SU-DHL-6 (cell line): ENCODE measurements around the gene NOS1.

Experiments used
- H2AFZ ChIP-seq: fragments of 200-600 bp; sonication (generic); 2 replicates; pipeline ENCODE4 v1.6.1; 2014; ENCODE audit warnings: low read depth, mild to moderate bottlenecking, moderate library complexity, mixed read lengths, antibody characterized with exemption, low read length; ENCODE audit not compliant: severe bottlenecking
- H3F3A ChIP-seq: fragments of 200-600 bp; shearing (Covaris generic); 2 replicates; pipeline ENCODE4 v1.6.0; 2016; ENCODE audit warnings: antibody characterized with exemption, mild to moderate bottlenecking; ENCODE audit not compliant: insufficient read depth
- H3K27ac ChIP-seq: fragments of 200-600 bp; sonication (generic); 2 replicates; pipeline ENCODE4 v1.5.1; 2016; ENCODE audit warnings: low read depth, mild to moderate bottlenecking, low read length, moderate library complexity, mixed read lengths
- H3K27me3 ChIP-seq: fragments of 200-600 bp; sonication (generic), shearing (Covaris generic); 2 replicates; pipeline ENCODE4 v1.6.0; 2014; ENCODE audit warnings: mild to moderate bottlenecking, low read length
- H3K36me3 ChIP-seq: fragments of 200-600 bp; sonication (generic); 2 replicates; pipeline ENCODE4 v1.6.1; 2014; ENCODE audit warnings: mild to moderate bottlenecking, low read length, mixed read lengths
- H3K4me2 ChIP-seq: fragments of 300-600, 200-600 bp; shearing (Covaris generic), sonication (generic); 2 replicates; pipeline ENCODE4 v1.6.0; 2014; ENCODE audit warnings: low read length, low read depth, mild to moderate bottlenecking; ENCODE audit not compliant: poor library complexity, severe bottlenecking
- H3K4me3 ChIP-seq: fragments of 200-600 bp; sonication (generic); 2 replicates; pipeline ENCODE4 v1.5.1; 2014; ENCODE audit warnings: antibody characterized with exemption, low read length, mild to moderate bottlenecking, mixed read lengths; ENCODE audit not compliant: insufficient read depth, poor library complexity, severe bottlenecking
- H3K79me2 ChIP-seq: fragments of 200-600 bp; sonication (generic); 2 replicates; pipeline ENCODE4 v1.6.1; 2014; ENCODE audit warnings: mild to moderate bottlenecking, low read length, moderate library complexity; ENCODE audit not compliant: insufficient read depth
- H3K9ac ChIP-seq: fragments of 200-600 bp; sonication (generic); 2 replicates; pipeline ENCODE4 v1.7.0; 2014; ENCODE audit warnings: mild to moderate bottlenecking, low read length
- H3K9me2 ChIP-seq: fragments of 200-600 bp; sonication (generic); replicated peaks from 2 replicates; pipeline ENCODE4 v1.6.1; 2014; ENCODE audit warnings: low read length; ENCODE audit not compliant: insufficient read depth
- H3K9me3 ChIP-seq: fragments of 200-600 bp; sonication (generic); 2 replicates; pipeline ENCODE4 v1.6.1; 2014; ENCODE audit warnings: low read length, mixed read lengths; ENCODE audit not compliant: insufficient read depth
- H4K20me1 ChIP-seq: fragments of 200-600 bp; sonication (generic); 2 replicates; pipeline ENCODE4 v1.6.1; 2014; ENCODE audit warnings: low read depth, mild to moderate bottlenecking, antibody characterized with exemption, low read length, moderate library complexity, mixed read lengths
- EZH2phosphoT487 ChIP-seq: fragments of 200-600 bp; sonication (generic), shearing (Covaris generic); conservative IDR thresholded peaks from 2 replicates; pipeline ENCODE4 v1.6.1; 2018; ENCODE audit warnings: mild to moderate bottlenecking, antibody characterized with exemption, low read length, moderate library complexity, mixed read lengths
- TF ChIP-seq, protein P1 (sequence below): fragments of 200-600 bp; sonication (generic); IDR thresholded peaks from one replicate; pipeline ENCODE4 v1.5.1; 2017; ENCODE audit warnings: antibody characterized with exemption, mild to moderate bottlenecking, low read length, moderate library complexity; ENCODE audit not compliant: insufficient read depth, poor library complexity, severe bottlenecking

Gene NOS1

DNA sequence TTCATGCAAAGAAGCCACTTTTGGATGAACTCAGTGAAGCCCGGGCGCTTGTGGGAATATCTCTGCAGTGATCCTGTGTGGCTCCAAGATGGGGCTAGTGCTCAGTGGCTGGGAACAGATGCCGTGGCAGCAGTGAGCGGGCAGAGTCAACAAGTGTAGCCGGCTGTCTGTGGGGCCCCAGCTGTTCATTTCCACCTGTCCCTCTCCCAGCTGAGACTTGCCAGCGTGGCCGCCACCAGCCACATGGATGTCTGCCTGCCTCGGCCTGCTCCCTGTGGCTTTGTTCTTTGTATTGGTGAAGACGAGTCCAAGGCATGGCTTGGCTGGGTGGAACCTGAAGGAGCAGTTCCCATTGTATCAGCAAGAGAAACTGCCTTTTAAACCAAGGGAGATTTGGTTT lies 77.3 kb downstream of the NOS1 start:
- no peaks in the 10 kb centered on the region for H4K20me1 ChIP-seq
- H3K9me3 ChIP-seq, result no peaks in the 10 kb centered on the region
- no peak overlapping the region for H2AFZ ChIP-seq
- no peak for TF ChIP-seq EZH2phosphoT487
- TF ChIP-seq, protein P1, sequence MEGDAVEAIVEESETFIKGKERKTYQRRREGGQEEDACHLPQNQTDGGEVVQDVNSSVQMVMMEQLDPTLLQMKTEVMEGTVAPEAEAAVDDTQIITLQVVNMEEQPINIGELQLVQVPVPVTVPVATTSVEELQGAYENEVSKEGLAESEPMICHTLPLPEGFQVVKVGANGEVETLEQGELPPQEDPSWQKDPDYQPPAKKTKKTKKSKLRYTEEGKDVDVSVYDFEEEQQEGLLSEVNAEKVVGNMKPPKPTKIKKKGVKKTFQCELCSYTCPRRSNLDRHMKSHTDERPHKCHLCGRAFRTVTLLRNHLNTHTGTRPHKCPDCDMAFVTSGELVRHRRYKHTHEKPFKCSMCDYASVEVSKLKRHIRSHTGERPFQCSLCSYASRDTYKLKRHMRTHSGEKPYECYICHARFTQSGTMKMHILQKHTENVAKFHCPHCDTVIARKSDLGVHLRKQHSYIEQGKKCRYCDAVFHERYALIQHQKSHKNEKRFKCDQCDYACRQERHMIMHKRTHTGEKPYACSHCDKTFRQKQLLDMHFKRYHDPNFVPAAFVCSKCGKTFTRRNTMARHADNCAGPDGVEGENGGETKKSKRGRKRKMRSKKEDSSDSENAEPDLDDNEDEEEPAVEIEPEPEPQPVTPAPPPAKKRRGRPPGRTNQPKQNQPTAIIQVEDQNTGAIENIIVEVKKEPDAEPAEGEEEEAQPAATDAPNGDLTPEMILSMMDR, result no peak
- H3K36me3 ChIP-seq, result no peaks in the 10 kb centered on the region
- H3K4me3 ChIP-seq, result no peak overlapping the region
- H3K27me3 ChIP-seq, result no peaks in the 10 kb centered on the region; the same call in 1 of the 2 replicates
- no peak overlapping the region for H3K9ac ChIP-seq
- H3F3A ChIP-seq, result no peaks in the 10 kb centered on the region
- no peak overlapping the region for H3K27ac ChIP-seq
- H3K9me2 ChIP-seq, result no peaks in the 10 kb centered on the region
- no peaks in the 10 kb centered on the region for H3K79me2 ChIP-seq
- H3K4me2 ChIP-seq, result no peak overlapping the region

DNA sequence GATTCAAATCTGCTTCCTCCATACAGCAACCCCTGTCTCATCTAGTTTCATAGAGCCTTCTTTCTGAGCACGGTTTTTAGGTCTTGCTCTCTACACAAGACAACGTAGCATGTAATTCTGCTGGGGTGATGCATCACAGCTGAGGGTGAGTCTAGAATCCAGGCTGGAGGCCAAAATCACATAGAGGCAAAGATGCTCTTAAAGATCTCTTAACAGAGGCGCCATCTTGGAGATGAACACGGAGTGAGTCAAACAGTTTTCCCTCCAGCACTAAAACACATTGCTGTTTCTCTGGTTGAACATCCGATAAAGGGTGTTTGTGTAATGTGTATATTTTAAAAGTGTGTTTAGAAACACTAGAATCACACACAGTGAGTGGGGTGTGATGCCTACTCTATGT lies 78.9 kb downstream of the NOS1 start:
- H3K9ac ChIP-seq, result no peak overlapping the region
- TF ChIP-seq EZH2phosphoT487, result no peak
- TF ChIP-seq, protein P1, result no peak
- H2AFZ ChIP-seq, result no peak overlapping the region

DNA sequence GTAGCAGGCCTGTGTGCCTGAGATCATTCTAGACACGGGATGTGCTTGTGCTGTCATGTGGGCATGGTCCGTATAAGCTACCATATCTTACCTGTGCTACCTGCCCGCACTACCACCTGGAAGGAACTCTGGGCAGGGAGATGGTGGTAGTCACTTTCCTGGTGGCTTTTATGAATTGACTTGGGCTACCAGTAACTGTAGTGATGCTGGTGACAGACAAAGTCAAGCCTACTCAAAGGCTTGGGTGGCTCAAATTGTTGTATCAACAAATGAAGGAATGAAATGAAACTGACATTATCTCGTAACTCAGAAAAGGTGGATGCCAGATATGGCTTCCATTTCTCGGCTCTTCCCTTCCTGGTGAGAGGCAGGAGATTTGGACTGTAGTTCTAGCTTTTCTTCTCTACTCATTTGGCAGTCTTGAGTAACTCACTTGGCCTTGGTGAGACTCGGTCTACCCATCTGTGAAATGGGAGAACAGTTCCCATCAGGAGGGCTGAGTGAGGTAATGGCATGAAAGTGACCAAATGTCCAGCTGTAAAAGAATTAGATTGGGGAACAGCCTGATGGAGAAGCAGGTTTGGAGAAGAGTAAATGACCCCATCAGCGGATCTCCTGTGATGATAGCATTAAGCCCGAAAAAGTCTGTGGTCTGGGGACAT lies 81.3 kb downstream of the NOS1 start:
- H3K4me2 ChIP-seq, result no peak overlapping the region
- TF ChIP-seq EZH2phosphoT487, result no peak
- TF ChIP-seq, protein P1, result no peak
- H3K79me2 ChIP-seq, result no peaks in the 10 kb centered on the region
- H3K4me3 ChIP-seq, result no peak overlapping the region
- H3K36me3 ChIP-seq, result no peaks in the 10 kb centered on the region
- H3K9ac ChIP-seq, result no peak overlapping the region
- no peaks in the 10 kb centered on the region for H4K20me1 ChIP-seq
- H3F3A ChIP-seq, result no peaks in the 10 kb centered on the region
- H3K27me3 ChIP-seq, result no peaks in the 10 kb centered on the region
- no peak overlapping the region for H3K27ac ChIP-seq
- no peaks in the 10 kb centered on the region for H3K9me2 ChIP-seq
- H2AFZ ChIP-seq, result no peak overlapping the region
- no peaks in the 10 kb centered on the region for H3K9me3 ChIP-seq

More for the DNA sequence above, 78.9 kb downstream of the NOS1 start:
- Histone ChIP-seq H3K4me3 (no peak overlapping the region), H3K27me3 (no peaks in the 10 kb centered on the region), H3K4me2 (no peak overlapping the region), H3K36me3 (no peaks in the 10 kb centered on the region), H3K9me3 (no peaks in the 10 kb centered on the region), H3K27ac (no peak overlapping the region), H3K79me2 (no peaks in the 10 kb centered on the region), H3K9me2 (no peaks in the 10 kb centered on the region), H3F3A (no peaks in the 10 kb centered on the region), H4K20me1 (no peaks in the 10 kb centered on the region)
